Measurements from ENCODE around the gene HINT2.

Gene HINT2

DNA sequence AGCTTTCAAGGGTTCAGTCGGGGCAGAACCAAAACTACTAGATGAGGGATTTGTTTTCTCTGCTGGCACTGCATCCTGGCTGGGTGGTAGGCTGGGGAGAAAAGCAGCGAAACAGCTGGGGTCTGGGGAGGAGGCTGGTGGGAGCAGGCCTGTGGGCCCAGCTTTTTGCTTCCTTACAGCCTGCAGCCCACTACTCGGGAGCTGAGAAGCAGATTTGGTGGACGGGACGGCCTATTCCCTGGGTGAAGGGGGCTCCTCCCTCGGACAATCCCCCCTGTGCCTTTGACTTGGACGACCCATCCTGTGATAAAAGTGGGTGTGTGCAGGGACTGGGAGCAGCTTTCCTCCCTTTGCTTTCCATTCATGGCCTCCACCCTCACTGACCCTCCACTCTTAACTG, 14.3 kb downstream of the HINT2 start:
- DNase-seq (ENCODE audit: low read depth): no peak
- H3K4me3 ChIP-seq (ENCODE audit: low read depth, low read length): no peak overlapping the region
- TF ChIP-seq, protein P1, sequence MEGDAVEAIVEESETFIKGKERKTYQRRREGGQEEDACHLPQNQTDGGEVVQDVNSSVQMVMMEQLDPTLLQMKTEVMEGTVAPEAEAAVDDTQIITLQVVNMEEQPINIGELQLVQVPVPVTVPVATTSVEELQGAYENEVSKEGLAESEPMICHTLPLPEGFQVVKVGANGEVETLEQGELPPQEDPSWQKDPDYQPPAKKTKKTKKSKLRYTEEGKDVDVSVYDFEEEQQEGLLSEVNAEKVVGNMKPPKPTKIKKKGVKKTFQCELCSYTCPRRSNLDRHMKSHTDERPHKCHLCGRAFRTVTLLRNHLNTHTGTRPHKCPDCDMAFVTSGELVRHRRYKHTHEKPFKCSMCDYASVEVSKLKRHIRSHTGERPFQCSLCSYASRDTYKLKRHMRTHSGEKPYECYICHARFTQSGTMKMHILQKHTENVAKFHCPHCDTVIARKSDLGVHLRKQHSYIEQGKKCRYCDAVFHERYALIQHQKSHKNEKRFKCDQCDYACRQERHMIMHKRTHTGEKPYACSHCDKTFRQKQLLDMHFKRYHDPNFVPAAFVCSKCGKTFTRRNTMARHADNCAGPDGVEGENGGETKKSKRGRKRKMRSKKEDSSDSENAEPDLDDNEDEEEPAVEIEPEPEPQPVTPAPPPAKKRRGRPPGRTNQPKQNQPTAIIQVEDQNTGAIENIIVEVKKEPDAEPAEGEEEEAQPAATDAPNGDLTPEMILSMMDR (IDR thresholded peaks at IDR 0.05; ENCODE audit: low read depth, low read length, missing control alignments): no peak

DNA sequence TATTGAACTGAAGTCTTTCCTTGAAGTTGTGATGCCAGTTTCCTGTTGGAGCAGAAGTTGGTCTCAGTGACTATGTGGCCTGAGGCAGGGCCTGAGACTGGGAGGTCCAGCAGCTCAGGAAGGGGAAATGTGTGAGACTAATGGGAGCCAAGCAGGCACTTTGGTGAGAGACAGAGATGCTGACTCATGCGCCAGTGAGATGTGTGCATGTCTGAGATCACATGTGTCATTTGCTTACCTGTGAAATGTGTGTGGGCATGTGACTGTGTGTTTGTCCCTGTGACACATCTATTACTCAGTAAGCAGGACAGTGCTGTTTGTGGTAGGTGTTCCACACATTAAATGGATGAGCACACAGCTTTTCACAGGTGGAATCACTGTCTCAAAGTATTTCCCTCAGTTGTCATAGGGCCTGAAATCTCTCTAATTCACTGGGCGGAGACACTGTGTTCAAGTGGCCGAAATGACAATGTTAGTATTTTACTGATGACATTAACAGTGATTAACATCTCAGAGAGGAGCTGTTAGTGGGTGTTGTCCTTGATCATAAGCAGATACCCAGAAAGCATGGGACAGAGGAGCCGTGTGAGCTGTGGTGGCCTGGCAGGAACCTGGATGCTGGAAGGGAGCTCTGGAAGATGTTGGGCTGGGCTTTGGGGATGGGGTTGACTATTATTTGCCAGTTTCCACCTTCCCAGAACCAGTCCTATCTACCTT, 16.0 kb downstream of the HINT2 start:
- H3K4me3 ChIP-seq (ENCODE audit: low read depth, low read length): no peak overlapping the region
- no peak for DNase-seq (ENCODE audit: low read depth)
- TF ChIP-seq, protein P1 (IDR thresholded peaks at IDR 0.05; ENCODE audit: low read depth, low read length, missing control alignments): no peak

DNA sequence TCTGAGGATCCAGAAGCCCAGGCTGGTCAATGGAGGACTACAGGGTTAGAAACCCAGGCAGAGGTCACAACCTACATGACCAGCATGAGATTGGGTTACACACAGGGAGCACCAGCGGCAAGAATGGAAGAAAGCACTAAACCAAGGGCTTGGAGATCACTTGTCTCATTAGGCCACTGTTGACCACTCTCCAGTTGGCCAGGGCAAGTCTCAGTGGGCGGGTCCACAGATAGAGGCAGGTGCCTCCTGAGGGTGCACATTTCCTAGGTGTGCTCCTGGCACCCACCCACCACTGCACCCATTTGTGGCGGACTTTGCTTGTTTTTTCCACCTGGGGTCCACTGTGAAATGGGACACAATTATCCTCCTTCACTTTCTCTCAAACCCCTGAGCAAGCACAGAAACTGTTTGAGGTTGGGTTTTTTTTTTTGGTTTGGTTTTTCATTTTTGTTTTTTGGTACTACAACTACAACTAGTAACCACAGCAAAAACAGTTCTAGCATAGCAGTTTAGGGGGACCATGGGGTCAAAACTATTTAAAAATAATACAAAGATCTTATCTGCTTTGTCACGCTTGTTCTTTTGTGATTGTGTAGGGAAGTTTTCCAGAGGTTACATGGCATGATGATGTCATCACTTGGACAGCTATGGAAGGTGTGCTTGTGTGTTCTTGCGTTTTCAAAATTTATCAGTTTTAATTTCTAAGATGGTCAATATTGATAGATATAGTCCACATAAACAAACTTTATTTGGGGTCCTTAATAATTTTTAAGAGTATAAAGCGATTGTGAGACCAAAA, 17.3 kb downstream of the HINT2 start:
- H3K4me3 ChIP-seq (ENCODE audit: low read depth, low read length): no peak overlapping the region
- TF ChIP-seq, protein P1 (IDR thresholded peaks at IDR 0.05; ENCODE audit: low read depth, low read length, missing control alignments): no peak
- DNase-seq (ENCODE audit: low read depth): no peak

DNA sequence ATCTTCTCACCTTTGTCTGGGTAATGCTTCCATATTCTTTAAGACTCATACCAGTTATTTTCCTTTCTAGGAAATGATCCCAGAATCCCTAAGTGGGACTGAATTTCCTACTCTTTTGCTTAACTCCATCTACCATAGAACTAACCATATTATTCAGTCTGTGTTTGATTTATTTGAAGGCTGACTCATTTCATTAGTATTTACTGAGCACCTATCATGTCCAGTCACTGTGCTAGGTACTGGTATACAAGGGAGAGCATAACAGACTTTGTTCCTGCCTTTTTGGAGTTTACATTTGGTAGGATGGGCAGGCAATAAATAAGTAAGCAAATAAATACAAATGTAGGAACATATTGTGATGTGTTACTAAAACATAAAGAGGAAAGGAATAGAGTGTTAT, 19.1 kb downstream of the HINT2 start:
- no peak for DNase-seq (ENCODE audit: low read depth)
- H3K4me3 ChIP-seq (ENCODE audit: low read depth, low read length): no peak overlapping the region
- TF ChIP-seq, protein P1 (IDR thresholded peaks at IDR 0.05; ENCODE audit: low read depth, low read length, missing control alignments): no peak

DNA sequence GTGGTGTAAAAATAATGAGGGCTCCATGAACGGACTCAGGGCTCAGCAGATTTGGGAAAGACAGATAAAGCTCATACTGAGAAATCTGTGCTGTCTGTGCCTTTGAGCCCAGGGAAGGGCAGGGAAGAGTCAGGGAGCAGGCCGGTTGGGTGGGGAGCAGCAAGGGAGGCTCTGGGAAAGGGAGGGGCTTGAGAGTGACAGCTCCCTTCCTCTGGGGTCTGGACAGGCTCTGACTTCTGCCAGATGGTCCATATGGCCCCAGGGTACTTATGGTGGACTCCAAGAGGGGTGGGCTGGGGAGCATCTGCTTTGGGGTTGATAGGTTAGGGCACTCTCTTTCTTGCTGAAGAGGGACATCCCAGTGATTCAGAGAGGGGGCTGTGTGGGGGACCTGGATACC, 21.4 kb downstream of the HINT2 start:
- no peak for DNase-seq (ENCODE audit: low read depth)
- H3K4me3 ChIP-seq (ENCODE audit: low read depth, low read length): no peak overlapping the region
- TF ChIP-seq, protein P1 (IDR thresholded peaks at IDR 0.05; ENCODE audit: low read depth, low read length, missing control alignments): no peak

DNA sequence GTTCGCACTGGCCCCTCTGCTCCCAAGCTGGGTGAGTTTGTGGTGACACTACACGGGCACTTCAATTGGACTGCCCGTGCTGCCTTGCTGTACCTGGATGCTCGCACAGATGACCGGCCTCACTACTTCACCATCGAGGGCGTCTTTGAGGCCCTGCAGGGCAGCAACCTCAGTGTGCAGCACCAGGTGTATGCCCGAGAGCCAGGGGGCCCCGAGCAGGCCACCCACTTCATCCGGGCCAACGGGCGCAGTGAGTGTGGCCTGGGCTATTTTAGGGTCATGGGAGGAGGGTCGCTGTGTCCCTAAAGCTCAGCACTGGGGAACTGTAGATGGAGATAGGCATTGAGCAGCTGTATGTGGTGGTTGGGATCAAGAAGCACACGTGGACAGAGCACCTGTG, 22.0 kb downstream of the HINT2 start:
- H3K4me3 ChIP-seq (ENCODE audit: low read depth, low read length): no peak overlapping the region
- DNase-seq (ENCODE audit: low read depth): no peak
- TF ChIP-seq, protein P1 (IDR thresholded peaks at IDR 0.05; ENCODE audit: low read depth, low read length, missing control alignments): no peak
